Sigmoid colon (tissue), 7 donors: Measurements from ENCODE around the gene EHD4. TPM values are rescaled to one million over a fixed set of nuclear protein-coding genes. Genes with fewer than 3 reads are reported as not detected.
A peak's percentile ranks its signal among the peaks of the same experiment; 100 is the strongest.

Source experiments
- DNase-seq: peaks from one replicate; pipeline ENCODE4 v3.0.0-alpha.2; 2019
- H3K27ac ChIP-seq, 4 donors: fragments of 200-600 bp; sonication (generic); one replicate each; pipeline ENCODE4 v1.5.1; 2016 to 2019; ENCODE audit warnings: mild to moderate bottlenecking in 1 of 4
- H3K27me3 ChIP-seq, 3 donors: fragments of 200-600 bp; sonication (generic); one replicate each; pipeline ENCODE4 v1.5.1; 2019; ENCODE audit warnings: mild to moderate bottlenecking in 1 of 3
- H3K36me3 ChIP-seq, 4 donors: fragments of 200-600 bp; sonication (generic); one replicate each; pipeline ENCODE4 v1.5.1; 2016 to 2019
- H3K4me1 ChIP-seq, 4 donors: fragments of 200-600 bp; sonication (generic); one replicate each; pipeline ENCODE4 v1.5.1; 2017 to 2019
- H3K4me3 ChIP-seq, 4 donors: fragments of 200-600 bp; sonication (generic); one replicate each; pipeline ENCODE4 v1.5.1; 2017 to 2019; ENCODE audit warnings: mild to moderate bottlenecking in 2 of 4, moderate library complexity in 1 of 4
- H3K9me3 ChIP-seq, 4 donors: fragments of 200-600 bp in 3 of 4; sonication (generic) in 3 of 4; one replicate each; pipeline versions ENCODE4 v1.5.1 to v1.6.1; 2013 to 2019
- CTCF ChIP-seq, 4 experiments: fragments of 450-650 bp in 3 of 4; fragments of 200-600 bp in 1 of 4; IDR thresholded peaks; one replicate each; pipeline ENCODE4 v1.5.1; 2016 to 2019; ENCODE audit warnings: antibody characterized with exemption in 4 of 4, mild to moderate bottlenecking in 3 of 4, moderate library complexity in 2 of 4
- EP300 ChIP-seq, 4 donors: sonication (generic); formaldehyde crosslinking; IDR thresholded peaks; one replicate each; pipeline ENCODE4 v1.6.1; 2017; ENCODE audit warnings: antibody characterized with exemption in 4 of 4
- POLR2A ChIP-seq, 2 donors: fragments of 450-650 bp; IDR thresholded peaks; one replicate each; pipeline ENCODE4 v1.6.1; 2016; ENCODE audit warnings: antibody characterized with exemption in 2 of 2, mild to moderate bottlenecking in 2 of 2, moderate library complexity in 2 of 2
- POLR2AphosphoS5 ChIP-seq, 4 donors: sonication (generic); formaldehyde crosslinking; IDR thresholded peaks; one replicate each; pipeline ENCODE4 v1.6.1; 2017; ENCODE audit warnings: antibody characterized with exemption in 4 of 4
- WGBS, 2 donors: extraction: QIAGEN DNeasy Blood & Tissue Kit; methylation state at CpG; one replicate each; pipeline ENCODE4 v1.1.7; 2013; 5-methylcytosine and 5-hydroxymethylcytosine counted together
- intact Hi-C: fragments of 100-400 bp; cut with DNase I; formaldehyde crosslinking; loops from one replicate; pipeline ENCODE4 v1.15.1; 2023
- polyA plus RNA-seq, 3 donors: library from polyadenylated mRNA; stranded (reverse); fragments of 200-250 nt; gene quantifications; one replicate each; pipeline ENCODE4 v1.2.3, GENCODE V29; 2013
- total RNA-seq, 4 donors: library from RNA; depleted of rRNA; stranded (reverse); fragments of >200 nt; gene quantifications; one replicate each; pipeline ENCODE4 v1.1.0, GENCODE V29; 2016
- donor health status: healthy with polysubstance abuse.
- donor health status: Bipolar disorder and iron deficiency.
- donor health status: healthy.

EHD4 gene
- total and polyA plus RNA-seq, 7 donors = 8.9 to 37.0 (median 13.0) TPM

DNA sequence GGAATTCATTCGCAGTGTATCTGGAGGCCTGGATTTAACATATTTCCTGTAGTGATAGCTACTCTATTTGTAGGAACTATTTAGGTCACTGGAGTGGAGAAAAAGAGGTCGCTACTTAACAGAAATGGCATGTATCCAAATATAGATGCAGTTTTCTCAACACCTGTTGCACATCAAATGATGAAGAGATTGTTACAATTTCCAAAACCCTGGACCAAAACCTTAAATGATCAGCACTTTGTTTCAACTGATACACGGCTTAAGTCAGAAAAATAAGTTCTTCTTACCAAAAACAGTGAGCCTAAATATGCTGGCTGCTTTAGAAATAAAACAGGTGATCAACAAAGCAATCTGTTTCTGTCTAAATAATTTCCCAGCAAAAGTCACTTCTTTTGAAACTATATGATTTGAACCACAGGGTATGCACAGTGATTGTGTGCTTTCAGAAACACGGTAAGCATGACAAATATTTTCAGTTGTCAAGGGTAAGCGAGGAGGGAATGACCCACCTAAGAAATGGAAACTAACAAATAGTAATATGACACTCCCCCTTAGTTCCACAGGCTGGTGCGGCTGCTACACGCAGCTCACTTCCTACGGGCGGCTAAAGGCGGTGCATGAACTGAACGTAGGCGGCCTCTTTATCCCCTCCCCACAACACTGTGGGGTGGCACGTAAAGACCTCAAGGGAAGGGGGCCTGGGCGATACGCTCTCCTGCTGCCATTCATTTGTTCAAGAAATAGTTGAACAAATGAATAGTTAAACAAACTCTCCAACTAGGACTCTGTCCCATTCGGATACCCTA, 1.1 kb downstream of the EHD4 start:
- Histone ChIP-seq H3K27me3 (no peaks in the 10 kb centered on the region), H3K4me1 (peaks cover 0 to 11% (median 5%) of the 10 kb centered on the region in 4 donors), H3K27ac (peak overlapping the region; percentile 77 to 89 (median 82)), H3K36me3 (no peaks in the 10 kb centered on the region), H3K4me3 (peak overlapping the region; percentile 72 to 91 (median 79)), H3K9me3 (no peaks in the 10 kb centered on the region)
- peak in 1 of 4 experiments; percentile 13 for TF ChIP-seq CTCF (IDR thresholded peaks at IDR 0.05)
- peak; percentile 18 to 67 (median 62) for TF ChIP-seq POLR2AphosphoS5 (IDR thresholded peaks at IDR 0.05)
- TF ChIP-seq POLR2A (IDR thresholded peaks at IDR 0.05) = peak in 1 of 2 donors; percentile 24
- TF ChIP-seq EP300 (IDR thresholded peaks at IDR 0.05) = no peak
- 5 to 6% methylated on average over 16 of the region's 16 CpGs for WGBS, 2 donors
- intact Hi-C loops = no loop called here
- peak; percentile 79 for DNase-seq

- TF ChIP-seq CTCF (IDR thresholded peaks at IDR 0.05) (no peak), EP300 (IDR thresholded peaks at IDR 0.05) (no peak), POLR2A (IDR thresholded peaks at IDR 0.05) (no peak), POLR2AphosphoS5 (IDR thresholded peaks at IDR 0.05) (no peak)
- 83 to 94% methylated on average over 1 of the region's 1 CpG for WGBS, 2 donors
- Histone ChIP-seq H3K27me3 (no peaks in the 10 kb centered on the region), H3K36me3 (no peaks in the 10 kb centered on the region), H3K4me1 (peaks cover 0 to 17% (median 6%) of the 10 kb centered on the region in 4 donors), H3K27ac (peak overlapping the region in 3 of 4 donors; percentile 19 to 82 (median 55)), H3K9me3 (no peaks in the 10 kb centered on the region), H3K4me3 (peak overlapping the region in 2 of 4 donors; percentile 72 to 91)
- intact Hi-C loops = no loop called here
- DNase-seq = peak; percentile 29
Measured at GRCh38 chr15:41970456-41970855, 1.9 kb downstream of the EHD4 start.

DNA sequence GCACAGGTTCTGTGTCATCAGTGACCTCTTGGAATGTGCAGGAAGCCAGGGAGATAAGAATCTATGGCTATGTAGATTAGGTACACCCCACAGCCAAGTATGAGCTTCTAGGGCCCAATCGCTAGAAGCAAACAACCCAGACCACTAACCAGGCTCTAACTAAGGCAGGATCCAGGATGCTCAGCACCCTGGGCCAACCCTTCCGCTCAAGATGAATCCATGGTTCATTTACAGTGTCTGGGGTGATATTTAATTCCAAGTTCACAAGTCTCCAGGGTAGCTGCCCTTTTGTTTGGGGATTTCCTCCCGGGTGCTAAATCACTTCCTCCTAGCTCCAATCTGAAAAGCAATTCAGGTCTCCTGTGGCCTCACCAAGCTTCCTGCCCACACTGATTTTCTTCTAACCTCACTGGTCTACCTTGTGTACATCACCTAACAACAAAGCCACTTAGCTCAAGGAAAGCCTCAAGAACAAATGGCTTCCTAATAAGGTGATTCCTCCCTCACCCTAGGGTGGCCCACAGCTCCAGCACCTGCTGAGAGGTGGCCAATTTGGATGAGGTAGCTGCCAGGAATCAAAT, 2.4 kb downstream of the EHD4 start:
- H3K4me1 ChIP-seq = peaks cover 0 to 17% (median 6%) of the 10 kb centered on the region in 4 donors
- intact Hi-C loops = no loop called here
- no peak for DNase-seq
- peak overlapping the region in 1 of 4 donors; percentile 91 for H3K4me3 ChIP-seq
- WGBS, 2 donors = 45 to 49% methylated on average over 3 of the region's 3 CpGs
- H3K9me3 ChIP-seq = no peaks in the 10 kb centered on the region
- no peaks in the 10 kb centered on the region for H3K27me3 ChIP-seq
- TF ChIP-seq POLR2A (IDR thresholded peaks at IDR 0.05) (no peak), POLR2AphosphoS5 (IDR thresholded peaks at IDR 0.05) (no peak)
- H3K27ac ChIP-seq = peak overlapping the region in 3 of 4 donors; percentile 19 to 82 (median 55)
- H3K36me3 ChIP-seq = no peaks in the 10 kb centered on the region

- Histone ChIP-seq H3K27ac (peak overlapping the region in 3 of 4 donors; percentile 39 to 82 (median 55)), H3K9me3 (no peaks in the 10 kb centered on the region), H3K36me3 (no peaks in the 10 kb centered on the region), H3K27me3 (no peaks in the 10 kb centered on the region), H3K4me3 (no peak overlapping the region), H3K4me1 (peaks cover 0 to 17% (median 6%) of the 10 kb centered on the region in 4 donors)
- TF ChIP-seq CTCF (IDR thresholded peaks at IDR 0.05) (no peak), POLR2AphosphoS5 (IDR thresholded peaks at IDR 0.05) (no peak), EP300 (IDR thresholded peaks at IDR 0.05) (no peak), POLR2A (IDR thresholded peaks at IDR 0.05) (no peak)
- intact Hi-C loops = no loop called here
- DNase-seq = no peak
- 58 to 73% methylated on average over 4 of the region's 4 CpGs for WGBS, 2 donors
Measured at GRCh38 chr15:41968701-41969100, 3.7 kb downstream of the EHD4 start.

DNA sequence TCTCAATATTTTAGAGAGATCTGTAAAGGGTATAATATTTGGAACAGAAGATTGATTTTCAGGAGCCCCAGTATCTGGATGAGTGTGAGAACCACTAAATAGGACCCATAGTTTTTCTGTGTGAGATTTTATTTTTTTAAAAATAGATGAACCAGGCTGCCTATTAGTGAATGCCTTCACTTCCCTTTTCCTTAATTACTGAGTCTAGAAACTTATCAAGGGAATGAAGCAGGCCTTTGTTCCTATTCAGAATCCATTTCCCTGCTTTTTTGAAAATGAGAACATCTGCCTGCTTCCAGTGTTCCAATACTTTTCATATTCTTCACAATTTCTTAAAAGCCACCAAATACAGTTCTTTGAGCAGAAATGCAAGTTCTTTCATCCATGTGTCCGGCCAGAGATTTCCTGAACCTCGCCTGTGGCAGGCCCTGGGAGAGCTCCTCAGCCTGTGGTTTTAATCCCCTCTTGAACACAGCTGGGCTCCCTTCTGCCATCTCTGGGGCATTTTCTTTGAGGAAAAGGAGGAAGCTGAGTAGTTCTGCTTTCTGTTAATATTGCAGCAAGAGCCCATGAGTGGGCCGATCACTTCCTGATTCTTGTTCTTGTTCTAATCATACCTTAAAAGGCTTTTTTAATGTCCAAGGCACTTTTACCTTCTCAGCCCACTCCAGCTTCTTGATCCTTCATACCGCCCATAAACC, 4.7 kb downstream of the EHD4 start:
- Histone ChIP-seq H3K4me1 (peaks cover 0 to 10% (median 2%) of the 10 kb centered on the region in 4 donors), H3K36me3 (no peaks in the 10 kb centered on the region)

More for the DNA sequence above, 4.7 kb downstream of the EHD4 start:
- intact Hi-C loops = no loop called here
- Histone ChIP-seq H3K27ac (peak overlapping the region; percentile 15 to 55 (median 33)), H3K4me3 (no peak overlapping the region), H3K9me3 (no peaks in the 10 kb centered on the region), H3K27me3 (no peaks in the 10 kb centered on the region)
- peak; percentile 71 for DNase-seq
- WGBS, 2 donors = 49 to 72% methylated on average over 4 of the region's 4 CpGs
- no peak for TF ChIP-seq EP300 (IDR thresholded peaks at IDR 0.05)
- TF ChIP-seq POLR2AphosphoS5 (IDR thresholded peaks at IDR 0.05) = peak in 1 of 4 donors; percentile 9
